Cardiac septum (tissue), 1 donor: ENCODE results near the gene NUDCD2. TPM values are rescaled to one million over a fixed set of nuclear protein-coding genes. Genes with fewer than 3 reads are reported as not detected.
"Not testable (repeated sequence)": the region's sequence is repeated elsewhere in the genome, so short reads cannot be mapped to it uniquely, and the experiment has no call there.

ENCODE experiments used
- DNase-seq: peaks from one replicate; pipeline ENCODE4 v3.0.0-alpha.2; 2020; ENCODE audit warnings: low spot score
- intact Hi-C: fragments of 100-400 bp; cut with DNase I; formaldehyde crosslinking; loops from one replicate; pipeline ENCODE4 v1.14.0; 2022
- total RNA-seq: library from RNA; stranded (reverse); fragmentation: NEBNext Ultra II Directional; extraction: Animal tissue kit (Norgen Biotek cat#: 25700); gene quantifications from one replicate; pipeline ENCODE4 v1.2.1, GENCODE V29; 2021
- donor health status: DM: no; HTN: no; CAD: no.

NUDCD2 gene
- total RNA-seq, 1 donor from 2014 or later: 16.2 TPM

DNA sequence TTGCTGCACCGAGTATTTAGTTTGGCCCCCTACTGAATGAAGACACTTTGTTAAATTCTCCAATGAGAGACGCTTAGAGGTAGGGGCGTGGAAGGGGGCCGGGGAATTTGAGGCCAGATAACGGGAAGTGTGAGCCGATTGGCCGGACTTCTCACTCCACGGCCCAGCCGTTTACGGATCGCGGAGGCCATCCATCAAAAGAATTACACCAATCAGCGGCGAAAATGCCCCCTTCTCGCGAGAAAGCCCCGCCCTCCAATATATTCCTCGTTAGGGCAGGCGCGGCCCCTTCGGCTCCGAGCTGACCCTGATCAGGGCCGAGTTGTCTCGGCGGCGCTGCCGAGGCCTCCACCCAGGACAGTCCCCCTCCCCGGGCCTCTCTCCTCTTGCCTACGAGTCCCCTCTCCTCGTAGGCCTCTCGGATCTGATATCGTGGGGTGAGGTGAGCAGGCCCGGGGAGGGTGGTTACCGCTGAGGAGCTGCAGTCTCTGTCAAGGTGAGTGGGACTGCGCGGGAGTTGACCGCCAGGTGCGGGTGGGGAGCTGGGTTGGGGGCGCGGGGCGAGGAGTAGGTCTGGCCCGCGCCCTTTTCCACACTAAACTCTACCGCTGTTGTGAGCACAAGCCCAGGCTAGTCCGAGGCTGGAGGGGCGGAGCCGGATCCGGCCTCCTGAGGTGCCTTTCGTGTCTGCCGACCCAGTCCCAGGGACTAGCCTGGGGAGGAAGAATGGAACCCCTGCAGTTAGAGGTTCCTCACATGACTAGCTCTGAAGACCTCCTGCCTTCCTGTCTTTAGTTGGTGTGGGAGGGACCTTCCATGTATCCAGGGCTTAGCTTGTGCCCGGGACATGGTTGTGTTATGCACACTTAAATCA, 22.4 kb downstream of the NUDCD2 start, which contains the start of gene CCNG1:
TSS of gene CCNG1 (plus strand) at position 287 of the 874 bp plus-strand sequence. CDS start 1,662 bp downstream, outside the sequence.
- peak; percentile 97 for DNase-seq
- intact Hi-C loops: no loop called here

DNA sequence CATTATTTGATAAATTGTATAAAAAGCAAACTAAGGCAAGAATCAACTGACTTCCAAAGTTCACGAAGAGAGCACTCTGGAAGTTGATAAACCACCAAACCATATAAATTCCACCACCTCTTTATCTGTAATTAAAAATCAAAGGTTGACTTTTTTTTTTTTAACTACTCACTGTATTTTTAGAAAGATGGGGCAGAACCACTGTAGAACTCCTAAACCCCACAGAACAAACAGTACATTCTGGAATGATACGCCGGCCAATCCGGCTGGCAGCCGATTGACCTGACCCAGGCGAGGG, 22.9 kb downstream of the NUDCD2 start:
- DNase-seq: no peak
- intact Hi-C loops: no loop called here

DNA sequence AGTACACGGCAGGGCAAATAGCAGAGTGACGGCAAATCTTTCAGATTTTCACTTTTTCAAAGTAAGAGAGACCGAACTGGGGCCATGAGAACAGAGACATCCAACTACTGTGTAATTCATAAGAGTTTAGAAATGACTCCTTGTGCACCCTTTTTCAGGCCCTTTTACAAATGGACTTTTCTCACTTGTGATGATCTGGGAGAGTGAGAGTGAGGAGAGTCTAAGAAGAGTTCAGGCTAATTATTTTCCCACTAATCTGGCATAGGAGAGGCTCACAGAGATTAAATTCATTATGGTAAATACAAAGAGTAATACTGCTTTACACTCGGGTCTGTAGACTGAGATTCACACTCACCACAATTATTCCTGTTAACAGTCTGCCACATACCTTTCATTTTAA, 23.4 kb downstream of the NUDCD2 start:
- DNase-seq: no peak
- intact Hi-C loops: no loop called here

GRCh38 chr5:163434401-163434866, 25.5 kb downstream of the NUDCD2 start:
- DNase-seq: no peak
- intact Hi-C loops: no loop called here

DNA sequence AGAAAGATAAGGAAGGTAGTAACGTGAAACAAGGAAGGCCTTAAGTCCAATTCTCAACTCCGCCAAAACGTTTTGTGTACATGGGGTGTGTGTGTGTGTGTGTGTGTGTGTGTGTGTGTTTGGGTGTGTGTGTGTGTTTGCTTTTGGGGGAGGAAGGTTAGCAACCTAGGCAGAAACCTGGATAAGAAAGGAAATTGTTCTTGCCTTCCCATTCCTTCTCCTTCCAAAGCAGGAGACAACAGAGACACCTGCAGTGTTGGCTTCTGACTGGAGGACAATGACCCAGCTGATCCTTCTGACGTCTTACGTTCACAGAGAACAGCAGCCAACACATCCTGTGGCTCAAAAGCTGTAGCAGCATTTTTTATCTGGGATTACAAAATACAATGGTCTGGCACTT, 26.6 kb downstream of the NUDCD2 start:
- DNase-seq: no peak
- intact Hi-C loops: no loop called here

GRCh38 chr5:163432544-163432943, 27.4 kb downstream of the NUDCD2 start:
- no peak for DNase-seq
- intact Hi-C loops: no loop called here

- intact Hi-C loops, DNase-seq: not testable (repeated sequence)
Observed at GRCh38 chr5:163426128-163426527, 33.8 kb downstream of the NUDCD2 start.

DNA sequence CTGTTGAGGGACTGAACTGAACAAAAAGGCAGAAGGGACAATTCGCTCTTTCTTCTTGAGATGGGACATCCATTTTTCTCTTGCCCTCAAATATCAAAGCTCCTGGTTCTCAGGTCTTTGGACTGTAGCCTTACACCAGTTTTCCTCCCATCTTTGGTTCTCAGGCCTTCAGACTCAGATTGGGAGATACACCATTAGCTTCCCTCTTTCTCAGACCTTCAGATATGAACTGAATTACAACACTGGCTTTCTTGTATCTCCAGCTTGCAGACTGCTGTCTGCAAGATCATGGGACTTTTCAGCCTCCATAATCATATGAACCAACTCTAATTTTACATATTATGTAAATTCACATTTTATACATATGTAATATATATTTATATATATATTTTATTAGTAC, 35.1 kb downstream of the NUDCD2 start:
- intact Hi-C loops: no loop called here
- no peak for DNase-seq

- DNase-seq, intact Hi-C loops: not testable (repeated sequence)
Observed at GRCh38 chr5:163415673-163416072, 44.2 kb downstream of the NUDCD2 start.

DNA sequence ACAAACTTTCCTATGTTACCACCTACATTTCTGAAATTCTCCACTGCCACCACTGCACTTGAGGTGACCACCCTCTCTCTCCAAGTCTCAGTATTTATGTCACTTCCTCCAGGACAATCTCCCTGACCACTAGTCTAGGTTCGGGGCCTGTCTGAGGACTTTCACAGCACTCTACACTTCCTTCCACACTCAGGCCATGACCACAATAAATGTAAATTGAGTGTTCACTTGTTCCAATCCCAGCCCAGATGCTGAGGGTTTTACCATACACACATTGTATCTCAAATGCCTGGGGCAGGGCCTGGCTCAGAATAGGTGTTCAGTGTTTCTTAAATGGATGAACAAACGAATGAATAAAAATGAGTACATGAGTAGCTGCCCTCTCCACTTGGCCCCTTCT, 49.4 kb downstream of the NUDCD2 start:
- intact Hi-C loops: no loop called here
- DNase-seq: no peak

- intact Hi-C loops: no loop called here
- no peak for DNase-seq
Observed at GRCh38 chr5:163409384-163409783, 50.5 kb downstream of the NUDCD2 start.

DNA sequence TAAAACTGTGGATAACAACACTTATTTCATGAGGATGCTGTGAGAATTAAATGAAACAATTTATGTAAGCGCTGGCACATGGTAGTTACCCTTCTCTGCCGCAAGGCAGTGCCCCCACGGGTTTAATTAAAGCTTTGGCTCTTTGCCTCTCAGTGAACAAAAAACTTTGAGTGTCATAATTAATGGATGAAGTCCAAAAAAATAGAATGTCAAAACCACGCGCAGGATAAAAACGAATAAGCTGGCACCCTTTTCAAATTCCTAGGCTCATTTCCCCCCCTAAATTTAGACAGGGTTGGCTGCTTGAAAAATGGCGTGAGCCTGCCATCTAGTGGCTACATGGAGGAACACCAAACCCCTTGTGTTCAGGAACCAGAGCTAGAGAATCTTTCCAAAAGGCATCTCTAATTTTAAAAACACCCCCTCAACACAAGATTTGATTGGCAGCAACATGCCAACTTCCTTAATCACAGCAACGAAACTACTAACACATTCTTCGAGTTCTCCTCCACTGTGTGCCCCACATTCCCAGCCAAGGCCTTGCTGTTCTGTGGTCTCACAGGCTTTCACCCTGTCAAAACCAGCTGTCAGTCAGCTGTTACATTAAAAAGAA, 51.5 kb downstream of the NUDCD2 start:
- DNase-seq: no peak
- intact Hi-C loops: no loop called here

DNA sequence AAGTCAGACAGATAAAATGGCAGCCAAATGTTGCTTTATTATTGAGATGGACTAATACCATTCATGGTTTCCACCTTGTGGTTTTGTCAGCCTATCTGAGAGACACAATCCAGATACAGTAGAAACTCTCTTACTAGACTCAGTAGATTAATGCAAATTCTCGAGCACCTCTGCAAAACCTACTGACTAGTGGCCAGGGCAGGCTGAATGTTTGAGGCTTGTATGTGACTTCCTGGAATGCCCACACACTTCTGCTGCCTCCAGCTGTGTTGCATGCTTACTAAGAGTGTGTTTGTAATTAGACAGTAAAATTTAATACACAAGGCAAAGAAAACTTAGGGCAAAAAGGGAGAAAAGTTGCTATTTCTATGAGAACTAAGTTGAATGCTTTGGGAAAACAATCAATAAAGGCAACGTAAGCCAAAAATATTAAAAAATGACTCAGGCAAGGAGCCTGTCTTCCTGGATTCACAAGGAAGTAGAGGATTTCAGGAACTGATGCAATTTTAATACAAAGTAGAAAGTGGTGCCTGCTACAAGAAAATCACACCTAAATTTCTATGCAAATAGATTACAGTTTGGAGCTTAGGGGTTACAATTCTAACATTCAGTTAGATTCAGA, 52.8 kb downstream of the NUDCD2 start:
- intact Hi-C loops: no loop called here
- DNase-seq: no peak

DNA sequence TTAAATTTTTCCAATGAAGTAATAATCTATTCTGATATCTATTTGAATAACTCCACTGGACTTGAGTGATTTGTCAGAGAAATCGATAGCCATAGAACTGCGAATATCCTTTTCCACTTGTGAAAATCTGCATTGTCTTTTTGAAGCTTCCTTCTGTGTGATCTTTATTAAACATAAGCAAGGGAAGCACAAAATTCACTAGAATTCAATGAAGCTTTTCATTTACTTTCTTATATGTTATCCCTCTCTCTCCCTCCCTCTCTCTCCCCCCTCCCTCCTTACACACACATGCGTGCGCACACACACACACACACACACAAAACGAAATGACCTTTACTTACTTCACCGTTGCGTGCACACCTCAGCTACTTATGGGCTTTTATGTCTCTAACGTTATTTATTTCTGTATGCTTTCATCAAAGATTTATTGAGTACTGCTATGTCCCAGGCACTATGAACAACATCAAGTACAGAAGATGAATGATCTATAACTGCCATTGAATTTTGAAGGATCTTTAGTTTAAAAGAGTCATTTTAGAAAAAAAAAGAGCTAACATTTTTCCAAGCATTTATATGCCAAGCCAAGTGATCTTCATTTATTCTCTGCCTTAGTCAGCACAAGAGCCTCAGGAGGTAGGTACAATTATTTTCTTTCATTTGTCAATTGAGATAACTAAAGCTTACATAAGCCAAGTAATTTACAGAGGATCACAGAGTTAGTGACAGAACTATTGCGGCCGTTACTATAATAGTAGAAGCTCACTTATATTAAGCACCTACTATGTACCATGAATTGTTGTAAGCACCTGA, 55.3 kb downstream of the NUDCD2 start:
- intact Hi-C loops: no loop called here

DNA sequence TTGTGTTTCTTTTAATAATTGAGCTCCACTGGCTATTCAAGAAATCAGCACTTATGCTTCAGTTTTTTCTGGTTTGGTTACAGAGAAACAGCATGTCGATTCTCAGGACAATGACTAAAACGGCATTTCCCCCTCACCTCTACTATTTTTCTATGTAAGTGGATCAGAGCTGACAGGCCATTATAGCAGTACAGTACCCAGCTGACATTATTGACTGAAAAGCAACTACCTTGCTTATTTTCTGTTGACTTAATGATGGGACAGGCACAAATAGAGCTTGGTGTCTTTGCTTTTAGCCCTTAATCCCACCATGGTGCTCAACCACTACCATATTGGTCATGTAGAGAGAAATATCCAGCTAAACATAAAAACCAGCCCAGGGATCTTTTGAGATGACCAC, 57.9 kb downstream of the NUDCD2 start:
- intact Hi-C loops: no loop called here
- DNase-seq: no peak

More for the DNA sequence above, 55.3 kb downstream of the NUDCD2 start:
- DNase-seq: no peak

DNA sequence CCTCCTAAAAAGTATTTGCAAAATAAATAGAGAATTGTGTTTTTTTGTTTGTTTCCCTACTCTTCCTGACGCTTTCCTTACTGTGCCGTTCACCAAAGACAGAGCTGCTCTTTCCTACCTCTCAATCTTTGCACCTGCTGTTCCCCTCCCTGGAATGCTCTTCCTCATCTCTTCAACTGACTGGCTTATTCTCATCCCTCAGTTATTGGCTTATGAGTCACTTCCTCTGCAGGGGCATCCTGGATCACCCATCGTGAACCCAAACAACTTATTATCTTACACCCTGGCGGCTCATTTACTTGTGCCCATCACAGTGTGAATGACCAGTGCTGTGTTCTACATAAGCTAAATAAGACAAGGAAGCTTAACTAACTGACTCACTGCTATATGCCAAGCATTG, 58.6 kb downstream of the NUDCD2 start:
- intact Hi-C loops: no loop called here
- DNase-seq: no peak

GRCh38 chr5:163399923-163400322, 60.0 kb downstream of the NUDCD2 start:
- intact Hi-C loops: no loop called here
- no peak for DNase-seq

- intact Hi-C loops: no loop called here
- DNase-seq: no peak
Observed at GRCh38 chr5:163397354-163397753, 62.5 kb downstream of the NUDCD2 start.

GRCh38 chr5:163396818-163397340, 63.0 kb downstream of the NUDCD2 start:
- DNase-seq, intact Hi-C loops: not testable (repeated sequence)
